ENCODE results near the gene USE1.

DNA sequence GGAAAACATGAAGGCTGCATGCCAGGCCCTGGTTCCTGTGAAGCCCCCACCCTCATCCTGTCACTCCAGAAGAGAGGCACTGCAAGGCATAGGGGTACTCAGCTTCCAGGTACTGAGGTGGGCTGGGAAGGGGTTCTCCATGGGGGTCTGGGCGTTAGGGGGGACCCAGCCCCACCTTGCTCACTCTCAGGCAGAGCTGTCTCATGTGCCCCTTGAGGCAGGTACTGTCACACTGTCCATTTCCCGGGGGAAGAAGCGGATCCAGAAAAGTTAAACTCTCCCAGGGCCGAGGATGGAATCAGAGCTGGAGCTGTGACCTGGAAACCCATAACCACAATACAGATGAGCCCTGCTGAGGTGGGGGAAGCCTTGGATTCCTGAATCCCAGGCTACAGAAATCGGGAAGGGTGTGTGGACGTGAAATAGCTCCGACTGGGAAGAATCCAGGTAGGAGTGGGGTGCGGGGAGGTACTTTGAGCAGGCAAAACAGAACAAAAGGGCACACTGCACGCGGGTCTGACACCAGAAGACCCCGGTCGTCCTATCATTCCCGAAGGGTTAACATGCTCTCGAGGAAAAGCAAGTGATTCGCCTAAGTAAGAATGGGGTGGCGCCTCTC lies 540 bp upstream of the USE1 start:
- TF ChIP-seq, protein P1, sequence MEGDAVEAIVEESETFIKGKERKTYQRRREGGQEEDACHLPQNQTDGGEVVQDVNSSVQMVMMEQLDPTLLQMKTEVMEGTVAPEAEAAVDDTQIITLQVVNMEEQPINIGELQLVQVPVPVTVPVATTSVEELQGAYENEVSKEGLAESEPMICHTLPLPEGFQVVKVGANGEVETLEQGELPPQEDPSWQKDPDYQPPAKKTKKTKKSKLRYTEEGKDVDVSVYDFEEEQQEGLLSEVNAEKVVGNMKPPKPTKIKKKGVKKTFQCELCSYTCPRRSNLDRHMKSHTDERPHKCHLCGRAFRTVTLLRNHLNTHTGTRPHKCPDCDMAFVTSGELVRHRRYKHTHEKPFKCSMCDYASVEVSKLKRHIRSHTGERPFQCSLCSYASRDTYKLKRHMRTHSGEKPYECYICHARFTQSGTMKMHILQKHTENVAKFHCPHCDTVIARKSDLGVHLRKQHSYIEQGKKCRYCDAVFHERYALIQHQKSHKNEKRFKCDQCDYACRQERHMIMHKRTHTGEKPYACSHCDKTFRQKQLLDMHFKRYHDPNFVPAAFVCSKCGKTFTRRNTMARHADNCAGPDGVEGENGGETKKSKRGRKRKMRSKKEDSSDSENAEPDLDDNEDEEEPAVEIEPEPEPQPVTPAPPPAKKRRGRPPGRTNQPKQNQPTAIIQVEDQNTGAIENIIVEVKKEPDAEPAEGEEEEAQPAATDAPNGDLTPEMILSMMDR (conservative IDR thresholded peaks at IDR 0.05; ENCODE audit: low read depth, low read length) = no peak
- TF ChIP-seq POLR2A (IDR thresholded peaks at IDR 0.05; ENCODE audit: low read depth, low read length) = no peak
- no peak for TF ChIP-seq BHLHE40 (IDR thresholded peaks at IDR 0.05; ENCODE audit: low read depth, low read length)
- TF ChIP-seq CHD1 (IDR thresholded peaks at IDR 0.05; ENCODE audit: low read depth, low read length) = no peak
- TF ChIP-seq RFX5 (IDR thresholded peaks at IDR 0.05; ENCODE audit: low read depth, low read length) = no peak
- no peak for TF ChIP-seq FOS (IDR thresholded peaks at IDR 0.05; ENCODE audit: low read depth, low read length)
- TF ChIP-seq RAD21 (IDR thresholded peaks at IDR 0.05; ENCODE audit: low read length) = no peak
- TF ChIP-seq MAFK (IDR thresholded peaks at IDR 0.05; ENCODE audit: low read depth, low read length) = no peak

All from IMR-90 (cell line).